BJ (cell line): Measurements from ENCODE around the gene CEP295NL. TPM values are rescaled to one million over a fixed set of nuclear protein-coding genes. Genes with fewer than 3 reads are reported as not detected.
"Not testable (repeated sequence)": the region's sequence is repeated elsewhere in the genome, so short reads cannot be mapped to it uniquely, and the experiment has no call there.

Source experiments
- CTCF ChIA-PET: fragments of 350-600 bp; formaldehyde crosslinking; extraction: SDS; loops from one replicate; lab custom pipeline; 2021; ENCODE audit warnings: antibody characterized with exemption, inconsistent platforms; lab: Yijun Ruan, JAX
- POLR2A ChIA-PET: fragments of 300-600 bp; sonication (Branson Sonifier 250); formaldehyde crosslinking; extraction: SDS; loops from one replicate; lab custom pipeline; 2021; ENCODE audit warnings: antibody characterized with exemption; lab: Charles Lee
- DNase-seq: peaks from one replicate; pipeline ENCODE4 v3.0.0-alpha.2; 2011; ENCODE audit warnings: low read depth
- H3K27me3 ChIP-seq: 2 replicates; pipeline ENCODE4 v1.6.0; 2011; ENCODE audit warnings: low read length; ENCODE audit not compliant: control insufficient read depth, insufficient read depth
- H3K36me3 ChIP-seq: 2 replicates; pipeline ENCODE4 v1.5.1; 2011; ENCODE audit warnings: low read length; ENCODE audit not compliant: control insufficient read depth, insufficient read depth
- H3K4me3 ChIP-seq: 2 replicates; pipeline ENCODE4 v1.5.1; 2011; ENCODE audit warnings: low read depth, mild to moderate bottlenecking, control low read depth, low read length
- polyA plus RNA-seq: library from polyadenylated mRNA; depleted of rRNA; stranded (reverse); fragments of >200 nt; gene quantifications from 2 replicates; pipeline ENCODE4 v1.2.3, GENCODE V29; 2011
- TF ChIP-seq, protein P1 (sequence below): IDR thresholded peaks from 2 replicates; pipeline ENCODE4 v1.5.1; 2011; ENCODE audit warnings: low read depth, mild to moderate bottlenecking, control low read depth, inconsistent platforms, low read length, moderate library complexity; ENCODE audit not compliant: insufficient read depth

CEP295NL gene
- polyA plus RNA-seq, 1 experiment = 0.15 TPM

DNA sequence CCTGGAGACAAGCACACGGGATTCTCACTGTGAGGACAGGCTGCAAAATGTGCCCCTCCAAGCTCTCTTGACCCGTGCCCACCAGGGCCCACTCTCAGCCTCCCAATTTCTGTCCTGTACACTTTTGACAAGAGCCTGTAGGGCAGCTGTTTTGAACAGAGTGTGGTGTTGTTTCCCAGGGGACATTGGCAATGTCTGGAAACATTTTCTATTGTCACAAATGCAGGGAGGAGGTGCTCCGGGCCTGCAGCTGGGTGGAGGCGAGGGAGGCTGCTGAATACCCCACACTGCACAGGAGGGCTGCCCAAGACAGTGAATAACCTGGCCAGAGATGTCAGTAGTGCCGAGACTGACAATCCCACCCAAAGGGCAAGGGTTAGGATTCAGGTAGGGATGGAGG, 10.5 kb downstream of the CEP295NL start:
- ChIA-PET CTCF (no interaction called here), POLR2A (no interaction called here)
- Histone ChIP-seq H3K4me3 (no peak overlapping the region), H3K36me3 (peaks cover 19% of the 10 kb centered on the region), H3K27me3 (no peaks in the 10 kb centered on the region)
- no peak for DNase-seq
- TF ChIP-seq, protein P1, sequence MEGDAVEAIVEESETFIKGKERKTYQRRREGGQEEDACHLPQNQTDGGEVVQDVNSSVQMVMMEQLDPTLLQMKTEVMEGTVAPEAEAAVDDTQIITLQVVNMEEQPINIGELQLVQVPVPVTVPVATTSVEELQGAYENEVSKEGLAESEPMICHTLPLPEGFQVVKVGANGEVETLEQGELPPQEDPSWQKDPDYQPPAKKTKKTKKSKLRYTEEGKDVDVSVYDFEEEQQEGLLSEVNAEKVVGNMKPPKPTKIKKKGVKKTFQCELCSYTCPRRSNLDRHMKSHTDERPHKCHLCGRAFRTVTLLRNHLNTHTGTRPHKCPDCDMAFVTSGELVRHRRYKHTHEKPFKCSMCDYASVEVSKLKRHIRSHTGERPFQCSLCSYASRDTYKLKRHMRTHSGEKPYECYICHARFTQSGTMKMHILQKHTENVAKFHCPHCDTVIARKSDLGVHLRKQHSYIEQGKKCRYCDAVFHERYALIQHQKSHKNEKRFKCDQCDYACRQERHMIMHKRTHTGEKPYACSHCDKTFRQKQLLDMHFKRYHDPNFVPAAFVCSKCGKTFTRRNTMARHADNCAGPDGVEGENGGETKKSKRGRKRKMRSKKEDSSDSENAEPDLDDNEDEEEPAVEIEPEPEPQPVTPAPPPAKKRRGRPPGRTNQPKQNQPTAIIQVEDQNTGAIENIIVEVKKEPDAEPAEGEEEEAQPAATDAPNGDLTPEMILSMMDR = no peak

DNA sequence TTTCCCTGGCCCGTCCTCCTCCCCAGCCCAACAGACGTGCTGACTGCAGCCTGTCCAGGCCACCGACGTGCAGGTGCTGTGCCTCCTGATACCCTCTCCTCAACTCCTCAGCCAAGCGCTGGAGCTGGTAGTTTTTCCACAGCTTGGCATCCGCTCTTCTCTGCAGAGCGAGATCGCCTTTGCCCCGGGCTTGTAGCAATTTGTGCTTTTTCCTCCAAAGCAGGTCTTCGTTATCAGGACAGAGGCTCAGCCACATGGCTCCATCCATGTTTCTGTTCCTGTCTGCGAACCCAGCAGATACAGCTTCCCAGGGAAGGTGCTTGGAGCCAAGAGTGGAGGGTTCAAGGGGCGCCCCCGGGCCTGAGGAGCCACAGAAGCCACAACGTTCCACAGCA, 10.9 kb downstream of the CEP295NL start:
- peaks cover 18% of the 10 kb centered on the region for H3K36me3 ChIP-seq
- ChIA-PET POLR2A (no interaction called here), CTCF (no interaction called here)
- H3K27me3 ChIP-seq = no peaks in the 10 kb centered on the region
- no peak overlapping the region for H3K4me3 ChIP-seq
- no peak for DNase-seq
- TF ChIP-seq, protein P1 = no peak

DNA sequence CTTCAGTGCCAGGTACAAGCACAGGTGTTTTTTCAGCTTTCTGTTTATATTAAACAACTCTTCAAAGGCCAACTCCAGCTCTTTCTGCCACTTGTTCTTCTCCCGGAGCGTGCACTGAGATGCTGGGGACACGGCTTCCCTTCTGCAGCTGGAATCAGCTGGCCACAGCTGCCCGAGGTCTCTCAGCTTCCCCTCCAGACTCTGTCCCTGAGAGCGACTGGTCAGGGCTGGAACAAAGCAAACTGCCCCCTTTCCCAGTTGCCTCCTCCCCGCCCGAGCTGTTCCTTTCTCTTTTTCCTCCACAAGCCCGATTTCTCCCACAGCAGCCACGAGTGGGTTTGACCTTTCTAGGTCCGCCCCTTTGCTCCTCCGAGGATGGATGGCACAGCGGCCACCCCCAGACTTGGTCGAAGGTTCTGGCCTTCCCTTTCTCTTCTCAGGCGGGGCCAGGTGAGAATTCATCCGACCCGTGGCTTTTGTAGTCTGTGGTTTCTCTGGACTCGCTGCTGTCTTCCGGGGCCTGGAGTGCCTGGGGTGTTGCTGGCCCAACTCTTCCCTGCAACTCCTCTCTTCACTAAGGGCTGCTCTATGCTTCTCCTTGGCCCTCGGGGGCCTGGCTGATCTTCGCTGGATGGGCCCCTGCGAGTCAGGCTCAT, 11.5 kb downstream of the CEP295NL start:
- Histone ChIP-seq H3K4me3 (no peak overlapping the region), H3K36me3 (peaks cover 18% of the 10 kb centered on the region), H3K27me3 (no peaks in the 10 kb centered on the region)
- DNase-seq = no peak
- TF ChIP-seq, protein P1 = no peak
- CTCF ChIA-PET = interaction anchor here (0.7 kb wide), 1 partner anchor 37 kb away, joined by 4 read pairs; no protein-coding TSS in a partner anchor
- POLR2A ChIA-PET = no interaction called here

DNA sequence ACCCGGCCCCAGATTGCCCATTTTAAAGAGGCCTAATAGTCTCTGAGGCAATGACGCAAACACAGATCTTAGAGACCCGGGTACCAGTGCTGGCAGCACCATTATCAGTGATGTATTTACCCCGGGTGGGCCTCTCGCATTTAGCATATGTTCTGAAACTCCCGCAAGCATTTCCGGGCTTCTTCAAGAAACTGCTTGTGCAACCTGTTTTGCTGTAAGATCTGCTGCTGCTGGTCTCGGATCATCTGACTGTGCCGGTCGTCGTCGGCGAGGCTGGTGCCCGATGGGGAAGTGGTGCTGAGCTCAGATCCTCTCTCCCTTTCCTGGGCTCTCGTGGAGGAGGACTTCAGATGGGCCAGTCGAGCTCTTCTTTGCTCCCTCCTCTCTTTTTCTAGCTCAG, 12.5 kb downstream of the CEP295NL start:
- POLR2A ChIA-PET = no interaction called here
- CTCF ChIA-PET = interaction anchor here (0.7 kb wide), 1 partner anchor 38 kb away, joined by 4 read pairs; no protein-coding TSS in a partner anchor
- Histone ChIP-seq H3K36me3 (peaks cover 18% of the 10 kb centered on the region), H3K27me3 (no peaks in the 10 kb centered on the region), H3K4me3 (no peak overlapping the region)
- no peak for DNase-seq
- TF ChIP-seq, protein P1 = no peak

DNA sequence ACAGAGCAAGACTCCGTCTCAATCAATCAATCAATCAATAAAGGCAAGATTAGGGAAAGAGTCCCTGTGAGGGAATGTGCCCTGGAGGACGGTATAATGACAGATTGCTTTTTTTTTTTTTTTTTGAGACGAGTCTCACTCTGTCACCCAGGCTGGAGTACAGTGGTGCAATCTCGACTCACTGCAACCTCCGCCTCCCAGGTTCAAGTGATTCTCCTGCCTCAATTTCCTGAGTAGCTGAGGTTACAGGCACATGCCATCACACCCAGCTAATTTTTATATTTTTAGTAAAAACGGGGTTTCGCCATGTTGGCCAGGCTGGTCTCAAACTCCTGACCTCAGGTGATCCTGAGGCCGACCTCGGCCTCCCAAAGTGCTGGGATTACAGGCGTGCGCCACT, 12.9 kb downstream of the CEP295NL start:
- POLR2A ChIA-PET, H3K27me3 ChIP-seq, CTCF ChIA-PET, DNase-seq, H3K4me3 ChIP-seq: not testable (repeated sequence)
- peaks cover 18% of the 10 kb centered on the region for H3K36me3 ChIP-seq

DNA sequence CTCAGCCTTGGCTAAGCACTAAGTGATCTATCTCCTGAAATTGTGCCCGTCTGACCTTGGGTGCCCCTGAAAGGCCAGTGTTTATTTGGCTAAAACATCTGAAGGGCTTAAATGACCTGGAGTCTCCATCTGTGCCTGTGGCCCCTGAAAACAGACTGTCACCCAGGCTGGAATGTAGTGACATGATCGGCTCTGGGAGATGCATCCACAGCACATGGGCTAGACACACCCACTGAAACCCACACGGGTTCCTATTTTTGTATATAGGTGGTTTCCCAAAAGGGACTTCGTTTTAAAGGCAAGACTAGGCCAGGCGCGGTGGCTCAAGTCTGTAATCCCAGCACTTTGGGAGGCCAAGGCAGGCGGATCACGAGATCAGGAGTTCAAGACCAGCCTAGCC, 13.5 kb downstream of the CEP295NL start:
- TF ChIP-seq, protein P1 = no peak
- H3K27me3 ChIP-seq = no peaks in the 10 kb centered on the region
- ChIA-PET POLR2A (no interaction called here), CTCF (interaction anchor here (0.6 kb wide), 1 partner anchor 33 kb away, joined by 3 read pairs; no protein-coding TSS in a partner anchor)
- DNase-seq = no peak
- no peak overlapping the region for H3K4me3 ChIP-seq
- H3K36me3 ChIP-seq = peaks cover 18% of the 10 kb centered on the region
